ENCODE data around the gene PARD3.

DNA sequence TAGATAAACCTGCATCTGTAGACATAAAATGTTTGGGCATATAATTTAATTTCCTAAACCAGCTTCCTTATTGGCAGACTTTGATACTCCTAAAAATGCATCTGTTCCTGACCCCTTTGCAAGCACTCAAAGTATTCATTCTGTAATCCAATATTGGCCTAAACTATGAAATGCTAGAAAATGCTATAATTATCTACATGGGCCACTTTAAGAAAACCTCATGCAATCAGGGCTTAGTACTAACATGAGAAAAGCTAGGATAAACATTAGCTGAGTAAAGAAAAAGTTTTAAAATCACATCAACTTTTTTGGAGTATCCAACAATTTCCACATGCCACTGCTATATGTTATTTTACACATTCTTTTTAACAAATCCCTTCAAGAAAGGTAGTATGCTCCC, 57.2 kb downstream of the PARD3 start:
- TF ChIP-seq, protein P1, sequence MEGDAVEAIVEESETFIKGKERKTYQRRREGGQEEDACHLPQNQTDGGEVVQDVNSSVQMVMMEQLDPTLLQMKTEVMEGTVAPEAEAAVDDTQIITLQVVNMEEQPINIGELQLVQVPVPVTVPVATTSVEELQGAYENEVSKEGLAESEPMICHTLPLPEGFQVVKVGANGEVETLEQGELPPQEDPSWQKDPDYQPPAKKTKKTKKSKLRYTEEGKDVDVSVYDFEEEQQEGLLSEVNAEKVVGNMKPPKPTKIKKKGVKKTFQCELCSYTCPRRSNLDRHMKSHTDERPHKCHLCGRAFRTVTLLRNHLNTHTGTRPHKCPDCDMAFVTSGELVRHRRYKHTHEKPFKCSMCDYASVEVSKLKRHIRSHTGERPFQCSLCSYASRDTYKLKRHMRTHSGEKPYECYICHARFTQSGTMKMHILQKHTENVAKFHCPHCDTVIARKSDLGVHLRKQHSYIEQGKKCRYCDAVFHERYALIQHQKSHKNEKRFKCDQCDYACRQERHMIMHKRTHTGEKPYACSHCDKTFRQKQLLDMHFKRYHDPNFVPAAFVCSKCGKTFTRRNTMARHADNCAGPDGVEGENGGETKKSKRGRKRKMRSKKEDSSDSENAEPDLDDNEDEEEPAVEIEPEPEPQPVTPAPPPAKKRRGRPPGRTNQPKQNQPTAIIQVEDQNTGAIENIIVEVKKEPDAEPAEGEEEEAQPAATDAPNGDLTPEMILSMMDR (conservative IDR thresholded peaks at IDR 0.05 in 1 of 2, IDR thresholded peaks at IDR 0.05 in 1 of 2; ENCODE audit: low read depth in 1 of 2, low read length in 2 of 2): no peak
- no peak for TF ChIP-seq EZH2 (IDR thresholded peaks at IDR 0.05; ENCODE audit: low read length, missing control alignments)

Measured in fibroblast of lung (primary cell).